Activated T-cell treated with anti-CD3 and anti-CD28 coated beads, Interleukin-2, amount 50 U/mL, for 72 hours (primary cell): ENCODE data around the gene DCT. TPM values are rescaled to one million over a fixed set of nuclear protein-coding genes. Genes with fewer than 3 reads are reported as not detected.

Source experiments
- ATAC-seq, 2 donors: fragments of 150-1000 bp; cut with Tn5 transposase; replicated peaks in 1 of 2; 2 replicates each; pipeline ENCODE4 v1.10.0; 2021; ENCODE audit warnings: moderate library complexity in 2 of 2, mild to moderate bottlenecking in 1 of 2
- DNase-seq, 2 donors: peaks; one replicate each; pipeline ENCODE4 v3.0.0; 2021 to 2022; ENCODE audit warnings: mixed read lengths in 1 of 2
- H3K27ac Mint-ChIP-seq: one replicate; pipeline ENCODE4 v1.8.0; 2022; ENCODE audit warnings: mild to moderate bottlenecking, moderate library complexity, mixed read lengths
- H3K27me3 Mint-ChIP-seq: one replicate; pipeline ENCODE4 v1.8.0; 2022; ENCODE audit warnings: low read depth, mixed read lengths
- H3K36me3 Mint-ChIP-seq, 2 donors: one replicate each; pipeline ENCODE4 v1.8.0; 2022; ENCODE audit warnings: mixed read lengths in 2 of 2, mild to moderate bottlenecking in 1 of 2; ENCODE audit not compliant: insufficient read depth in 2 of 2
- H3K4me1 Mint-ChIP-seq: one replicate; pipeline ENCODE4 v1.8.0; 2022; ENCODE audit warnings: low read depth, mixed read lengths
- H3K4me3 Mint-ChIP-seq, 2 donors: one replicate each; pipeline ENCODE4 v1.8.0; 2022; ENCODE audit warnings: mild to moderate bottlenecking in 2 of 2, mixed read lengths in 2 of 2, moderate library complexity in 2 of 2
- H3K9me3 Mint-ChIP-seq, 2 donors: one replicate each; pipeline ENCODE4 v1.8.0; 2022; ENCODE audit warnings: mixed read lengths in 2 of 2
- total RNA-seq, 2 donors: library from RNA; stranded (reverse); gene quantifications; one replicate each; pipeline ENCODE4 v1.2.3, GENCODE V29; 2022

The DCT gene
- total RNA-seq, 2 donors from 2014 or later: 0.49 to 2.3 TPM

- Mint-ChIP-seq H3K36me3 (no peaks in the 10 kb centered on the region), H3K27ac (no peak overlapping the region), H3K9me3 (no peaks in the 10 kb centered on the region), H3K4me1 (no peaks in the 10 kb centered on the region), H3K4me3 (no peak overlapping the region), H3K27me3 (no peaks in the 10 kb centered on the region)
- DNase-seq: no peak
- no peak for ATAC-seq
Observed at GRCh38 chr13:94487043-94487442, 7.6 kb upstream of the DCT start.

- Mint-ChIP-seq H3K36me3 (no peaks in the 10 kb centered on the region), H3K4me3 (no peak overlapping the region), H3K9me3 (peaks cover 0 to 3% of the 10 kb centered on the region in 2 donors), H3K4me1 (peaks cover 11% of the 10 kb centered on the region), H3K27me3 (no peaks in the 10 kb centered on the region), H3K27ac (no peak overlapping the region)
- DNase-seq (no peak), ATAC-seq (no peak)
Observed at GRCh38 chr13:94483970-94484369, 4.5 kb upstream of the DCT start.

- H3K27me3 Mint-ChIP-seq: no peaks in the 10 kb centered on the region
- no peaks in the 10 kb centered on the region for H3K36me3 Mint-ChIP-seq
- no peak overlapping the region for H3K4me3 Mint-ChIP-seq
Observed at GRCh38 chr13:94481941-94482340, 2.5 kb upstream of the DCT start.

GRCh38 chr13:94480672-94481145, 1.2 kb upstream of the DCT start:
- peak in 1 of 2 donors; percentile 7 for DNase-seq
- peak; percentile 88 to 93 for ATAC-seq
- H3K4me3 Mint-ChIP-seq: no peak overlapping the region
- H3K27ac Mint-ChIP-seq: peak overlapping the region; percentile 9
- no peaks in the 10 kb centered on the region for H3K36me3 Mint-ChIP-seq
- H3K4me1 Mint-ChIP-seq: peaks cover 11% of the 10 kb centered on the region
- no peaks in the 10 kb centered on the region for H3K27me3 Mint-ChIP-seq
- H3K9me3 Mint-ChIP-seq: peaks cover 0 to 3% of the 10 kb centered on the region in 2 donors

More at GRCh38 chr13:94481941-94482340, 2.5 kb upstream of the DCT start:
- Mint-ChIP-seq H3K4me1 (peaks cover 11% of the 10 kb centered on the region), H3K27ac (no peak overlapping the region), H3K9me3 (peaks cover 0 to 3% of the 10 kb centered on the region in 2 donors)
- ATAC-seq: no peak
- no peak for DNase-seq

- H3K36me3 Mint-ChIP-seq: no peaks in the 10 kb centered on the region
- DNase-seq: no peak
- no peak overlapping the region for H3K27ac Mint-ChIP-seq
- H3K27me3 Mint-ChIP-seq: no peaks in the 10 kb centered on the region
- peaks cover 11% of the 10 kb centered on the region for H3K4me1 Mint-ChIP-seq
- no peak overlapping the region for H3K4me3 Mint-ChIP-seq
- H3K9me3 Mint-ChIP-seq: peaks cover 0 to 3% of the 10 kb centered on the region in 2 donors
- no peak for ATAC-seq
Observed at GRCh38 chr13:94478913-94479312, 569 bp downstream of the DCT start.

GRCh38 chr13:94470126-94470525, 9.4 kb downstream of the DCT start:
- Mint-ChIP-seq H3K4me1 (peaks cover 5% of the 10 kb centered on the region), H3K36me3 (peaks cover 0 to 2% of the 10 kb centered on the region in 2 donors), H3K9me3 (no peaks in the 10 kb centered on the region)

GRCh38 chr13:94464771-94465170, 14.7 kb downstream of the DCT start:
- Mint-ChIP-seq H3K36me3 (peaks cover 0 to 2% of the 10 kb centered on the region in 2 donors), H3K4me1 (peaks cover 13% of the 10 kb centered on the region), H3K27ac (no peak overlapping the region), H3K4me3 (peak overlapping the region in 1 of 2 donors; percentile 5), H3K9me3 (no peaks in the 10 kb centered on the region), H3K27me3 (no peaks in the 10 kb centered on the region)
- DNase-seq (peak; percentile 29 to 51), ATAC-seq (peak; percentile 85 to 86)

More at GRCh38 chr13:94470126-94470525, 9.4 kb downstream of the DCT start:
- ATAC-seq (no peak), DNase-seq (no peak)
- no peak overlapping the region for H3K27ac Mint-ChIP-seq
- no peak overlapping the region for H3K4me3 Mint-ChIP-seq
- H3K27me3 Mint-ChIP-seq: no peaks in the 10 kb centered on the region

- Mint-ChIP-seq H3K9me3 (no peaks in the 10 kb centered on the region), H3K27me3 (no peaks in the 10 kb centered on the region), H3K36me3 (peaks cover 0 to 2% of the 10 kb centered on the region in 2 donors), H3K27ac (no peak overlapping the region), H3K4me1 (peaks cover 13% of the 10 kb centered on the region), H3K4me3 (no peak overlapping the region)
- DNase-seq: no peak
- ATAC-seq: no peak
Observed at GRCh38 chr13:94462670-94463069, 16.8 kb downstream of the DCT start.

GRCh38 chr13:94459116-94459515, 20.4 kb downstream of the DCT start:
- H3K27me3 Mint-ChIP-seq: peaks cover 7% of the 10 kb centered on the region
- no peaks in the 10 kb centered on the region for H3K9me3 Mint-ChIP-seq
- H3K4me3 Mint-ChIP-seq: no peak overlapping the region
- peaks cover 7% of the 10 kb centered on the region for H3K4me1 Mint-ChIP-seq
- H3K36me3 Mint-ChIP-seq: peaks cover 0 to 1% of the 10 kb centered on the region in 2 donors
- no peak overlapping the region for H3K27ac Mint-ChIP-seq
- DNase-seq (no peak), ATAC-seq (no peak)

GRCh38 chr13:94455414-94455813, 24.1 kb downstream of the DCT start:
- no peak overlapping the region for H3K4me3 Mint-ChIP-seq
- peaks cover 7% of the 10 kb centered on the region for H3K27me3 Mint-ChIP-seq
- peaks cover 10% of the 10 kb centered on the region for H3K4me1 Mint-ChIP-seq
- H3K27ac Mint-ChIP-seq: peak overlapping the region; percentile 89
- DNase-seq: no peak
- H3K36me3 Mint-ChIP-seq: peaks cover 0 to 1% of the 10 kb centered on the region in 2 donors
- H3K9me3 Mint-ChIP-seq: no peaks in the 10 kb centered on the region
- ATAC-seq: no peak

- H3K4me3 Mint-ChIP-seq: no peak overlapping the region
- peaks cover 0 to 1% of the 10 kb centered on the region in 2 donors for H3K36me3 Mint-ChIP-seq
- H3K9me3 Mint-ChIP-seq: no peaks in the 10 kb centered on the region
- DNase-seq: peak in 1 of 2 donors; percentile 44
- H3K27me3 Mint-ChIP-seq: peaks cover 7% of the 10 kb centered on the region
- H3K27ac Mint-ChIP-seq: peak overlapping the region; percentile 89
- H3K4me1 Mint-ChIP-seq: peaks cover 10% of the 10 kb centered on the region
- ATAC-seq: peak; percentile 90 to 97
Observed at GRCh38 chr13:94454906-94455305, 24.6 kb downstream of the DCT start.

GRCh38 chr13:94454334-94454733, 25.1 kb downstream of the DCT start:
- peaks cover 0 to 1% of the 10 kb centered on the region in 2 donors for H3K36me3 Mint-ChIP-seq
- H3K27me3 Mint-ChIP-seq: peaks cover 7% of the 10 kb centered on the region
- ATAC-seq (no peak), DNase-seq (no peak)
- H3K9me3 Mint-ChIP-seq: no peaks in the 10 kb centered on the region
- H3K4me3 Mint-ChIP-seq: no peak overlapping the region
- H3K4me1 Mint-ChIP-seq: peaks cover 10% of the 10 kb centered on the region
- H3K27ac Mint-ChIP-seq: no peak overlapping the region

GRCh38 chr13:94444826-94445225, 34.7 kb downstream of the DCT start:
- DNase-seq: no peak
- H3K4me1 Mint-ChIP-seq: no peaks in the 10 kb centered on the region
- no peaks in the 10 kb centered on the region for H3K27me3 Mint-ChIP-seq
- no peak overlapping the region for H3K27ac Mint-ChIP-seq
- ATAC-seq: no peak
- H3K9me3 Mint-ChIP-seq: no peaks in the 10 kb centered on the region
- H3K4me3 Mint-ChIP-seq: no peak overlapping the region
- no peaks in the 10 kb centered on the region for H3K36me3 Mint-ChIP-seq

GRCh38 chr13:94435604-94436226, 43.8 kb downstream of the DCT start:
- H3K27ac Mint-ChIP-seq: no peak overlapping the region
- DNase-seq: no peak
- H3K27me3 Mint-ChIP-seq: peaks cover 5% of the 10 kb centered on the region
- H3K9me3 Mint-ChIP-seq: peaks cover 0 to 3% of the 10 kb centered on the region in 2 donors
- peaks cover 40% of the 10 kb centered on the region for H3K4me1 Mint-ChIP-seq
- ATAC-seq: peak in 1 of 2 donors; percentile 30
- H3K4me3 Mint-ChIP-seq: no peak overlapping the region
- H3K36me3 Mint-ChIP-seq: peaks cover 0 to 3% of the 10 kb centered on the region in 2 donors
